ENCODE data around the gene LPCAT1. TPM values are rescaled to one million over a fixed set of nuclear protein-coding genes. Genes with fewer than 3 reads are reported as not detected.
"Not testable (repeated sequence)": the region's sequence is repeated elsewhere in the genome, so short reads cannot be mapped to it uniquely, and the experiment has no call there.

The LPCAT1 gene
- total RNA-seq, 1 donor from 2014 or later, result 74.8 TPM

DNA sequence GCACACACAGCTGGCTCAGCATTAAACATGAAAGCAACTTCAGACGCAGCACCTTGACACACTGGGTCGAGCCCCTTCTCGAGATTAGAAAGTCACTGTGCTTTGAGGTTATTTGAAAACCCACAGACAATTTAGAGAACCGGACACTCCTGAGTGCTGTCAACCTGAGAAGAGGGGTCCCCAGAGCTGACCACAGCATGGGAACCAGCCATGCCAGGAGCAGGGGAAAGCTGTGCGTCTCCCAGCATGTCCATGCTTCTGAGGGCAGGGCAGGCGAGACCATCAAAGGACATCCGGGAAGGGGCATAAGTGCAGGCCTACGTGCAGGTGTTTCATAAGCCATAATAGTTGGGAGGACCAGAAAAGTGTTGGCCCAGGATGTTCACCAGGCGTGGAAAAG is 99.0 kb downstream of the LPCAT1 start:
- Mint-ChIP-seq H3K4me3 (no peak overlapping the region), H3K4me1 (no peaks in the 10 kb centered on the region), H3K9me3 (peaks cover 33% of the 10 kb centered on the region), H3K27me3 (ENCODE audit: low read depth) (peaks cover 2% of the 10 kb centered on the region), H3K36me3 (peaks cover 4% of the 10 kb centered on the region), H3K27ac (no peak overlapping the region)
- no peak for DNase-seq (ENCODE audit: low spot score in 2 of 2, unreplicated experiment in 2 of 2)
- no peak for TF ChIP-seq CTCF (IDR thresholded peaks at IDR 0.05; ENCODE audit: unreplicated experiment)

- DNase-seq (ENCODE audit: low spot score in 2 of 2, unreplicated experiment in 2 of 2), result no peak
- no peaks in the 10 kb centered on the region for H3K4me1 Mint-ChIP-seq
- peaks cover 2% of the 10 kb centered on the region for H3K27me3 Mint-ChIP-seq (ENCODE audit: low read depth)
- peaks cover 2% of the 10 kb centered on the region for H3K36me3 Mint-ChIP-seq
- no peak overlapping the region for H3K27ac Mint-ChIP-seq
- H3K9me3 Mint-ChIP-seq, result peaks cover 31% of the 10 kb centered on the region
- TF ChIP-seq CTCF (IDR thresholded peaks at IDR 0.05; ENCODE audit: unreplicated experiment), result no peak
- H3K4me3 Mint-ChIP-seq, result no peak overlapping the region
These were observed 99.7 kb downstream of the LPCAT1 start for GRCh38 chr5:1423901-1424603.

- H3K4me1 Mint-ChIP-seq; H3K27ac Mint-ChIP-seq; H3K27me3 Mint-ChIP-seq (ENCODE audit: low read depth); DNase-seq (ENCODE audit: low spot score in 2 of 2, unreplicated experiment in 2 of 2); H3K4me3 Mint-ChIP-seq; H3K36me3 Mint-ChIP-seq: not testable (repeated sequence)
- peaks cover 34% of the 10 kb centered on the region for H3K9me3 Mint-ChIP-seq
These were observed 101.2 kb downstream of the LPCAT1 start for GRCh38 chr5:1422522-1422921.

DNA sequence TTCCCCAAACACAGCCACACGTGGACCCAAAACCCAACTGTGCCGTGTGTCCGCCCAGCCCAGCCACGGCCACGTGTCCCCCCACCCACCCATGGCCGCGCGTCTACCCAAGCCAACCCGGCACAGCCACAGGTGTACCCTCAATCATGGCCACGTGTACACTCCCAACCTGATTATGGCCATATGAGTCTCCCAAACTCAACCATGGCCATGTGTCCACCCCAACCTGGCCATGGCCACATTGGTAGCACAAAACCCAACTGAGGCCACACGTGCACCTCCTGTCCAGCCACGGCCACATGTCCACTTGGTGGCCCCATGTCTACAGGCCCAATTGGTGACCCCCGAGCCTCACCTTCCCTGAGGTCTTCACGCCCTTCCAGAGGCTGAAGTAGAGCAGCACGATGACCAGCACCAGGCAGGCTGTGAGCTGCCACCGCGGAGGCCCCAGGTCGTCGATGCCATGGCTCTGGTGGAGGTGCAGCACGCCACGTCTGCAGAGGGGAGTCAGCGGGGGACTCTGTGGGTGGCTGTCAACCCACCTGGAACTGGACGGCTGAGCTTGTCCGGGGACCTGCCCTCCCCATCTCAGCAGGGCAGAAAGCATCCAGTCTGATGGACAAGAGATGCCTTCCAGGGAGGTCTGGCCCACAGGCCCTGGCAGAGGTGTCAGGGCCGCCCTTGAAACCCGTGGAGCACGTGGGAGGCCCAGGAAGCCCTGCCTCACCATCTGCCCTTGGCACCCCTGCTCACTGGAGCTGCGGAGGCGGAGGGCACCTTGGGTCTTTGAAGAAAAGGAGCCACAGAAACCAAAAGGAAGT is 102.0 kb downstream of the LPCAT1 start:
- peaks cover 26% of the 10 kb centered on the region for H3K9me3 Mint-ChIP-seq
- H3K4me3 Mint-ChIP-seq, result no peak overlapping the region
- peaks cover 2% of the 10 kb centered on the region for H3K36me3 Mint-ChIP-seq
- no peaks in the 10 kb centered on the region for H3K4me1 Mint-ChIP-seq
- H3K27ac Mint-ChIP-seq, result no peak overlapping the region
- no peak for DNase-seq (ENCODE audit: low spot score in 2 of 2, unreplicated experiment in 2 of 2)
- TF ChIP-seq CTCF (IDR thresholded peaks at IDR 0.05; ENCODE audit: unreplicated experiment), result no peak
- H3K27me3 Mint-ChIP-seq (ENCODE audit: low read depth), result peaks cover 2% of the 10 kb centered on the region

- H3K9me3 Mint-ChIP-seq, result peaks cover 16% of the 10 kb centered on the region
- H3K27me3 Mint-ChIP-seq (ENCODE audit: low read depth), result peaks cover 4% of the 10 kb centered on the region
- no peak overlapping the region for H3K27ac Mint-ChIP-seq
- H3K4me1 Mint-ChIP-seq, result no peaks in the 10 kb centered on the region
- no peak overlapping the region for H3K4me3 Mint-ChIP-seq
- no peaks in the 10 kb centered on the region for H3K36me3 Mint-ChIP-seq
- DNase-seq (ENCODE audit: low spot score in 2 of 2, unreplicated experiment in 2 of 2), result no peak
- no peak for TF ChIP-seq CTCF (IDR thresholded peaks at IDR 0.05; ENCODE audit: unreplicated experiment)
These were observed 103.3 kb downstream of the LPCAT1 start for GRCh38 chr5:1420211-1421195.

Data from mesothelial cell of epicardium (in vitro differentiated cells).